Keratinocyte (primary cell): ENCODE measurements around the gene CDK14. TPM values are rescaled to one million over a fixed set of nuclear protein-coding genes. Genes with fewer than 3 reads are reported as not detected.

Source experiments
- DNase-seq: peaks from one replicate; pipeline ENCODE4 v3.0.0-alpha.2; 2011; ENCODE audit warnings: low read depth, missing footprints, low spot score
- FAIRE-seq: peaks from 2 replicates; lab custom pipeline; 2011; peaks lifted over from hg19 to GRCh38; lab: Jason Lieb, UNC
- H2AFZ ChIP-seq: 2 replicates; pipeline ENCODE4 v1.6.0; 2012; ENCODE audit warnings: low read length, control low read depth, inconsistent platforms; ENCODE audit not compliant: control insufficient read depth
- H3K27ac ChIP-seq: 2 replicates; pipeline ENCODE4 v1.5.1; 2011; ENCODE audit warnings: low read length; ENCODE audit not compliant: control insufficient read depth, insufficient read depth
- H3K27me3 ChIP-seq: 3 replicates; pipeline ENCODE4 v1.6.0; 2011; ENCODE audit warnings: low read length; ENCODE audit not compliant: control insufficient read depth, insufficient read depth; ENCODE audit errors: extremely low read depth
- H3K36me3 ChIP-seq, 2 experiments: 2 replicates in 1 of 2; 3 replicates in 1 of 2; pipeline ENCODE4 v1.5.1; 2011; ENCODE audit warnings: low read length in 2 of 2, mild to moderate bottlenecking in 1 of 2; ENCODE audit not compliant: control insufficient read depth in 2 of 2, insufficient read depth in 2 of 2; ENCODE audit errors: extremely low read depth in 1 of 2
- H3K4me1 ChIP-seq: 3 replicates; pipeline ENCODE4 v1.5.1; 2011; ENCODE audit warnings: low read length; ENCODE audit not compliant: control insufficient read depth, insufficient read depth; ENCODE audit errors: extremely low read depth
- H3K4me2 ChIP-seq: 3 replicates; pipeline ENCODE4 v1.6.0; 2011; ENCODE audit warnings: low read depth, low read length; ENCODE audit not compliant: control insufficient read depth, insufficient read depth; ENCODE audit errors: extremely low read depth
- H3K4me3 ChIP-seq, 3 experiments: fragments of 200-600 bp in 1 of 3; sonication (generic) in 1 of 3; 2 replicates in 2 of 3; 3 replicates in 1 of 3; pipeline ENCODE4 v1.5.1; 2011 to 2016; ENCODE audit warnings: low read length in 3 of 3, mild to moderate bottlenecking in 3 of 3, control low read depth in 2 of 3, inconsistent platforms in 1 of 3, low read depth in 1 of 3, mixed read lengths in 1 of 3, mixed run types in 1 of 3, moderate library complexity in 1 of 3; ENCODE audit not compliant: control insufficient read depth in 2 of 3, insufficient read depth in 2 of 3; ENCODE audit errors: extremely low read depth in 1 of 3
- H3K79me2 ChIP-seq: 2 replicates; pipeline ENCODE4 v1.6.0; 2012; ENCODE audit warnings: low read length; ENCODE audit not compliant: control insufficient read depth, insufficient read depth
- H3K9ac ChIP-seq: 3 replicates; pipeline ENCODE4 v1.6.0; 2011; ENCODE audit warnings: low read length; ENCODE audit not compliant: control insufficient read depth, insufficient read depth; ENCODE audit errors: extremely low read depth
- H3K9me1 ChIP-seq: 3 replicates; pipeline ENCODE4 v1.6.0; 2011; ENCODE audit warnings: low read length; ENCODE audit not compliant: control insufficient read depth, insufficient read depth; ENCODE audit errors: extremely low read depth
- H3K9me3 ChIP-seq: 2 replicates; pipeline ENCODE4 v1.5.1; 2012; ENCODE audit warnings: low read depth, low read length; ENCODE audit not compliant: control insufficient read depth
- H4K20me1 ChIP-seq: 3 replicates; pipeline ENCODE4 v1.6.0; 2011; ENCODE audit warnings: low read length; ENCODE audit not compliant: control insufficient read depth, insufficient read depth; ENCODE audit errors: extremely low read depth
- CTCF ChIP-seq, 3 experiments: IDR thresholded peaks in 1 of 3; conservative IDR thresholded peaks in 1 of 3; optimal IDR thresholded peaks in 1 of 3; 2 replicates in 2 of 3; 3 replicates in 1 of 3; pipeline versions ENCODE3 to v1.5.1; 2011; ENCODE audit warnings: low read length in 3 of 3, mild to moderate bottlenecking in 3 of 3, moderate library complexity in 2 of 3, control low read depth in 1 of 3, inconsistent platforms in 1 of 3; ENCODE audit not compliant: insufficient read depth in 2 of 3; ENCODE audit errors: extremely low read depth in 1 of 3
- EZH2 ChIP-seq: IDR thresholded peaks from one replicate; pipeline ENCODE4 v1.6.1; 2012; ENCODE audit warnings: inconsistent platforms, mild to moderate bottlenecking, low read length, moderate library complexity
- dilution Hi-C: fragments of 300-500 bp; cut with MboI; formaldehyde crosslinking; loops from one replicate; pipeline ENCODE4 v1.7.0; 2020; ENCODE audit warnings: low sequenced_read_pairs; ENCODE audit not compliant: extremely low pct_ligation_motif_present
- polyA plus RNA-seq, 5 experiments: library from polyadenylated mRNA; depleted of rRNA in 3 of 5; stranded (reverse) in 3 of 5; stranded (forward) in 1 of 5; unstranded in 1 of 5; fragments of >200 nt; gene quantifications; 1 replicate in 1 of 5; 2 replicates in 3 of 5; 3 replicates in 1 of 5; pipeline versions ENCODE4 v1.2.1 to v1.2.3, GENCODE V29; 2011 to 2012; ENCODE audit warnings: missing spikeins in 2 of 5, low read depth in 1 of 5, low replicate concordance in 1 of 5

The CDK14 gene
- polyA plus RNA-seq, 1 donor (not counting 4 experiments of a cell fraction or from before 2014, with no cell fraction given): 4.0 TPM

GRCh38 chr7:90841759-90842429 lies 245.8 kb downstream of the CDK14 start:
- FAIRE-seq: no peak
- no peaks in the 10 kb centered on the region for H3K79me2 ChIP-seq
- no peak overlapping the region for H2AFZ ChIP-seq
- no peak overlapping the region for H3K27ac ChIP-seq
- no peak for DNase-seq
- no peaks in the 10 kb centered on the region for H3K4me1 ChIP-seq
- H3K9me1 ChIP-seq: no peaks in the 10 kb centered on the region
- no peak overlapping the region for H3K9ac ChIP-seq
- no peaks in the 10 kb centered on the region for H3K27me3 ChIP-seq
- H3K4me3 ChIP-seq: no peak overlapping the region
- TF ChIP-seq CTCF (optimal IDR thresholded peaks at IDR 0.05 in 1 of 3, IDR thresholded peaks at IDR 0.05 in 1 of 3, conservative IDR thresholded peaks at IDR 0.05 in 1 of 3; ENCODE audit: extremely low read depth in 1 of 3, insufficient read depth in 2 of 3, low read length in 3 of 3) (no peak), EZH2 (no peak)
- no peaks in the 10 kb centered on the region for H4K20me1 ChIP-seq
- no peaks in the 10 kb centered on the region for H3K36me3 ChIP-seq
- dilution Hi-C loops: no loop called here
- H3K4me2 ChIP-seq: no peak overlapping the region
- no peaks in the 10 kb centered on the region for H3K9me3 ChIP-seq

- H3K9me1 ChIP-seq: no peaks in the 10 kb centered on the region
- no peaks in the 10 kb centered on the region for H4K20me1 ChIP-seq
- no peak overlapping the region for H3K9ac ChIP-seq
- no peak overlapping the region for H3K27ac ChIP-seq
- no peaks in the 10 kb centered on the region for H3K4me1 ChIP-seq
- no peaks in the 10 kb centered on the region for H3K27me3 ChIP-seq
- H3K9me3 ChIP-seq: no peaks in the 10 kb centered on the region
- H3K36me3 ChIP-seq: no peaks in the 10 kb centered on the region
- no peaks in the 10 kb centered on the region for H3K79me2 ChIP-seq
- DNase-seq (no peak), FAIRE-seq (no peak)
- dilution Hi-C loops: no loop called here
- H2AFZ ChIP-seq: no peak overlapping the region
- H3K4me3 ChIP-seq: no peak overlapping the region
- TF ChIP-seq CTCF (optimal IDR thresholded peaks at IDR 0.05 in 1 of 3, IDR thresholded peaks at IDR 0.05 in 1 of 3, conservative IDR thresholded peaks at IDR 0.05 in 1 of 3; ENCODE audit: extremely low read depth in 1 of 3, insufficient read depth in 2 of 3, low read length in 3 of 3) (no peak), EZH2 (no peak)
- no peak overlapping the region for H3K4me2 ChIP-seq
Measured at GRCh38 chr7:90842430-90842788, 246.3 kb downstream of the CDK14 start.
